Fibroblast of the conjunctiva (primary cell): ENCODE data around the gene GOLGA1.
"Not testable (repeated sequence)": the region's sequence is repeated elsewhere in the genome, so short reads cannot be mapped to it uniquely, and the experiment has no call there.

Experiments used
- DNase-seq: peaks from one replicate; pipeline ENCODE4 v3.0.0-alpha.2; 2010; ENCODE audit warnings: low read depth

The GOLGA1 gene, protein sequence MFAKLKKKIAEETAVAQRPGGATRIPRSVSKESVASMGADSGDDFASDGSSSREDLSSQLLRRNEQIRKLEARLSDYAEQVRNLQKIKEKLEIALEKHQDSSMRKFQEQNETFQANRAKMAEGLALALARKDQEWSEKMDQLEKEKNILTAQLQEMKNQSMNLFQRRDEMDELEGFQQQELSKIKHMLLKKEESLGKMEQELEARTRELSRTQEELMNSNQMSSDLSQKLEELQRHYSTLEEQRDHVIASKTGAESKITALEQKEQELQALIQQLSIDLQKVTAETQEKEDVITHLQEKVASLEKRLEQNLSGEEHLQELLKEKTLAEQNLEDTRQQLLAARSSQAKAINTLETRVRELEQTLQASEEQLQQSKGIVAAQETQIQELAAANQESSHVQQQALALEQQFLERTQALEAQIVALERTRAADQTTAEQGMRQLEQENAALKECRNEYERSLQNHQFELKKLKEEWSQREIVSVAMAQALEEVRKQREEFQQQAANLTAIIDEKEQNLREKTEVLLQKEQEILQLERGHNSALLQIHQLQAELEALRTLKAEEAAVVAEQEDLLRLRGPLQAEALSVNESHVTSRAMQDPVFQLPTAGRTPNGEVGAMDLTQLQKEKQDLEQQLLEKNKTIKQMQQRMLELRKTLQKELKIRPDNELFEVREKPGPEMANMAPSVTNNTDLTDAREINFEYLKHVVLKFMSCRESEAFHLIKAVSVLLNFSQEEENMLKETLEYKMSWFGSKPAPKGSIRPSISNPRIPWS

DNA sequence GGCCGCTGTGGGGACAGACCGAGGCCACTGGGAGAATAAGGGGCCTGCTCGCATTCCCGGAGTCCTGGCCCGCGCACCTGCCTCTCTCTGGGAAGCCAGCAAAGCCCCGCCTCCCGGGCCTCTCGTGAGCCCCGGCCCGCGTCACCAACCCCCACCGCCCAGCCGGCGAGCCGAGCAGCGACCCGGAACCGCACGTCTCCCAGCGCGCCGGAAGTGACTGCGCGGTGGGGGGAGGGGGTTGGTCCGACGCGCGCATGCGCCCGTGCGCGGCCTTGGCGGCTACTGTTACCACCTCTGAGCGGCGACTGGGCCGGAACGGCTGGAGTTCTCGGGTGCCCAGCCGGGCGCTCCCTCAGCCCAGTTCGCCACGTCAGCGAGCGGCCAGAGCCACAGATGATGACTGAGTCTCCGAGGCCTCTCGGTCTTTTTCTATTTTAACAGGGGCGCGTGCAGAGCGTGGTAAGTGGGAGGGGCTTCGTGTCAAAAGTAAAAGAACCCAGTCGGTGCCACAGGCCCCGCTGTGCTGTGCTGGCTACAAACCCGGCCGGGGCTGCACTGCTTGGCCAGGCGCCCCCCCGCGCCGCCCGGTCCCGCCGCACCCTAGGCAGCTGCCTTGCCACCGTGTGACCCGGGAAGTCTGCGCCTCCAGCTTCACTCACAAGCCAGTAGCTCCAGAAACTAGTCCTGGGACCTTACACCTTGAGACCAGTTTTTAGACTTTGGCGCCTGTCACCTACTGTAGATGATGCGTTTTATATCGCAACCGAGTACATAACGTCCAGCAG, at the start of gene GOLGA1:
Gene GOLGA1, minus strand, starts transcription at position 190 of the 785 bp plus-strand sequence. CDS start 2,372 bp downstream, outside the sequence.
- DNase-seq: peak; percentile 91

DNA sequence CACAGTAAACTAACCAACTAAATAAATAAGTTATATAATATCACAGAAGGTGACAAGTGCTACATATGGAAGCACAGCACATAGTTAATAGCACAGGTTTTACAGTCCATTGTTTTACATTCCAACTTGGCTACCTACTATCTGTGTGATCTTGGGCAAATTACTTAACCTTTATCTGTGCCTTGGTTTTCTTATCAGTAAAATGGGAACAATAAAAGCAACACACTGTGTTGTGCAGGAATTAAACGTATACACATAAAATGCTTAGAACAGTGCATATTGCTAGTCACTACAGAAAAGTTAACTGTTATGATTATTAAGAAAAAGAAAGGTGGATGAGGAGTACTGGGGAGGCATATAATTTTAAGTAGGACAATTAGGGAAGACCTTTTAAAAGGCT, 42.8 kb upstream of the GOLGA1 start:
- no peak for DNase-seq

DNA sequence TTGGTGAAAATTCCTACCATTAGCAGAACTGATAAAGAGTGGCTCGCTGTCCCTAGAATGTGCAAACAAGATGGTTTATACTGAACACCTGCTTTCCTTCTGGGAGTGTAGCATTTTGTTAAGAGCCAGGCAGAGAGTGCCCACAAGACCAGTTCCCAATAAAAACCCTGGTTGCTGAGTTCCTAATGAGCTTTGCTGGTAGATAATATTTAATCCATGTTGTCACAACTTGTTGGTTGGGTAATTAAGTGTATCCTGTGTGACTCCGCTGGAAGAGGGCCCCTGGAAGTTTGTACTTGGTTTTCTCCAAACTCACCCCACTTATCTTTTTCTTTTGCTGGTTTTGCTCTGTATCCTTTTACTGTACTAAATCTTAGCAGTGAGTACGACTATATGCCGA, 39.5 kb upstream of the GOLGA1 start:
- no peak for DNase-seq

DNA sequence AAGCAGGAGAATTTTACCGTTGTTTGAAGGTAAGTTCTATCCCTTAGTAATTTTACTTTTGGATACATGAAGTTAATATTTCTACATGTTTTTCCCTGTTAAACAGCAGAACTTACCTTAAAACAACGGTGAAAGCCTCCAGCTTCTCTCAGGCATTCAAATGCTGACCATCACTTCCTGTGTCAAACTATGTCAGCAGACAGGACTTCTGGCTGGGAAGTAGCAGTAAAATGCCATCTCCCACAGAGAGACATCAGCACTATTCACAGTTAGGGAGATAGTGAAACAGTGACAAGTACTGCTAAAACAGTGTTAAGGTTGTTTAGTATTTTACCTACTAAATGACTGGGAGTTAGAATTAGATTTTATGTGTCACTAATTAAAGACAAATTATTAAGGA, 34.2 kb upstream of the GOLGA1 start:
- no peak for DNase-seq

DNA sequence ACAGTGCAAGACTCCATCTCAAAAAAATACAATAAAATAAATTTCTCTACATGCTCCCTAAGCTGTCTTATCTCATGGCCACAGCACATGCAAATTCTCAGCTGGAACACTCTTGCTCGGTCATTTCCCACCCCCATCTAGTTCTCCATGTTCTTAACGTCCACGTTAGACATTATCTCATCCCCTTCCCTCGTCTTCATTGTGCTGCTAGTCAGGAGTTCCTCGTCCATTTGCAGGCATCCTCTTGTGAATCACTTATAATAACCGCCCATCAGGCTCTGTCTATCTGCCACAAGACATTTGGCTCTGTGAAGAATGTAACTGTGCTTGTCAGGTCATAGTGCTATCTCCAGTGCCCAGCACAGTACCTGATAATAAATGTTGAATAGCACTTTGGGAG, 32.9 kb upstream of the GOLGA1 start:
- DNase-seq: no peak

DNA sequence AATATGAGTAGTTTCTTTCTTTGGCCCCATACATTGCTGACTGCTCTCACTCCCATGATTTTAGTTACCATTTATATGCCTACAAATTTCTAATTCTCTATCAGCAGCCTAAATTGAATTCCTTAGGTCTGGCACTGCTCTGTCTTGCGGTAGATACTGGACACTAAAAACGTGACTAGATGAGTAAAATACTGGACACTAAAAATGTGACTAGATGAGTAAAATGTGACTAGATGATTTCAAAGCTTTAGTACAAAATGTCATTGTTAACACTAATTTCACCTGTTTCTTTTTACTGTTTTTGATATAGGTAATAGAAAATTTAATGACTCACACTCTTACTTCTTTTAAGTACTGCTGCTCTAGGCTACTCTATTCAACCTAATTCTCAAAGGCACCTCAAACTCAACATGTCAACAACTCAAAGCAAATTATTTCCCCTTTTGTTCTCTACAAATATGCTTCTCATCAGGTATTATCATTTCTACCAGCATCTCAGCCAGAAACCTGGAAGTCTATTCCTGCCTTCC, 31.4 kb upstream of the GOLGA1 start:
- DNase-seq: no peak

DNA sequence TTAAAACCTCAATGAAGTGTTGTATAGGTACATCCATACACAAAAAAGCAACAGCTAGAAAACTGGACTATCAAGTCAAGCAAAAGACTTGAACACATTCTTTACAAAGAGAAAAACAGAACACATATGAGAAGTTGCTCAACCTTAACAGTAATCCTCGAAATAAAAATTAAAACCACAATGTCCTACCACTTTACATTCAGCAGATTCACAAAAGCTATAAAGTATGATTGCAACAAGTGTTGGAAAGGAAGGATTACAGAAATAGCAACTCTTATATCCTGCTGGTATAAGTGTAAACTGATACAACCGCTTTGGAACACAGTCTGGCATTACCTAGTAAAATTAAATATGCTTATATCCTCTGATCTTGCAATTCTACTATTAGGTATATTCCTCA, 28.5 kb upstream of the GOLGA1 start:
- no peak for DNase-seq

DNA sequence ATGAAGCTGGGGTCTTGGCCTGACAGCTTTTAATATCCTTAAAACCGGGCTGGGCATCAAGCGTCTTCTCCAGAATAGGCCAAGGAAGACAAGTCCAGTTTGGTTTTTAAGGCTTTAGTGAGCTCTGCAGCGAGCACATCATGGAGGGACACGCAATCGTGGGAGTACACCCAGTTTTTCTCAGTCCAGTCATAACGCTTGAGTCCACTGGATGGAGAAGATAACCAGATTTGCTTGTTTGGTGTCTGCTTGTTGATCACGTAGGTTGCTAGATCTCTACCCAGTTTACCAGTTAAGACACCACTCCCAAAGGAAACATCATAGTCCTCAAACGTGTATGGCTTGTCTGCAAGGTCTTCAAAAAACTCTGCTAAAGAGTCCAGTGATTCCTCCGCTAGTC, 27.4 kb upstream of the GOLGA1 start:
- DNase-seq: no peak

DNA sequence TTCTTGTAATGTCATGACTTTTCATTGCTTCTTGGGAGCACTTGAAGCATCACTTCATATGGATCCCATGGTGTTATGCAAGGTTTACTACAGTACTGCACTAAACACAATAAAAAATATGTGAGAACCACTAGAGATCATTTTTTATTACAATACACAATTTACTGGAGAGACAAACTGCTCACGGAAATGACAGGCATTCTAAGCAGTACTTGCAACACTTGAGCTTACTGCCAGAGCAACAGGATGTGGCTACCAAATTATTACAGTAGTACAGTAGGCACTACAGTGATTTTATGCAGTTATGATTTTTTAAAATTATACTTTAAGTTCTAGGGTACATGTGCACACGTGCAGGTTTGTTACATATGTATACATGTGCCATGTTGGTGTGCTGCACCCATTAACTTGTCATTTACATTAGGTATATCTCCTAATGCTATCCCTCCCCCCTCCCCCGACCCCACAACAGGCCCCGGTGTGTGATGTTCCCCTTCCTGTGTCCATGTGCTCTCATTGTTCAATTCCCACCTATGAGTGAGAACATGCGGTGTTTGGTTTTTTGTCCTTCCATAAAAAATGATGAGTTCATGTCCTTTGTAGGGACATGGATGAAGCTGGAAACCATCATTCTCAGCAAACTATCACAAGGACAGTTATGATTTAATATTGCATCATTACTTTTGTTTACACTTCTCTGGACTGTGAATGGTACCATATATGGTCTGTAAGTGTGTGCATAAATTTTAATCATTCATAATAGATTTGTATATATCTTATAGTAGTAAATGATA, 25.1 kb upstream of the GOLGA1 start:
- not testable (repeated sequence) for DNase-seq

DNA sequence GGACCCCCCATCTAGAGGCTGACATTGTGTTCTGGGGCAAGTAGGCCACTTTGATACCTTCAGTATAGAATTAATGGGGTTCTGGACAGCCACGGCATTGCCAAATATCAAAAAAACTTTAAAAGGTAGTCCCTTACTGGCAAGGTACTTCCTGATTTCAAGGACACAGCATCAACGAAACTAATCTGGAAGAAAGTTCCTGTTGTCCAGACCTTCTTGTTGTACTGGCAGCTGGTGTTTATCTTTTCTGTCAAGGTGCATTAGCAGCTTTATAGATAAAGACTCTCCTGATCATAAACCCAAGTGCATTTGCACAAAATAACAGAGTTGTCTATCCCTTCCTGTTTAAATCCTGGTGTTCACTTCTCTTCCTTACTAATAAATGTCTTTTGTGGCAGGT, 23.7 kb upstream of the GOLGA1 start:
- no peak for DNase-seq

DNA sequence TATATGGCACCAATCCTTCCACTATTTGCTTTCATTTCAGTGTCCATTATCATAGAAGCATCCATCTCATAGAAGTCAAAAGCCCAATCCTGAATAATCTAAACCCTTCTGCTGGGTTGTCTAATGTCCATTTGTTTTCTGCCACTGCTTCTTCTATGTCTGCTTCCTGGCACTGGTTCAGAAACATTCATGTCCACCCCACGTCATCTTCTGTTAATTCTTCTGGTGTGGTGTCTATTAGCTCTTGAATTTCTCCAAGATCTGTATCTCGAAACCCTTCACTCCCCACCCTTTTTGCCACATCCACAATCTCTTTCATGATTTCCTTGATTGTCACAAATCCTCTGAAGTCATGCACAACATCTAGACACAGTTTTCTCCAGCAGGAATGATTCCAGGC, 23.2 kb upstream of the GOLGA1 start:
- DNase-seq: no peak

DNA sequence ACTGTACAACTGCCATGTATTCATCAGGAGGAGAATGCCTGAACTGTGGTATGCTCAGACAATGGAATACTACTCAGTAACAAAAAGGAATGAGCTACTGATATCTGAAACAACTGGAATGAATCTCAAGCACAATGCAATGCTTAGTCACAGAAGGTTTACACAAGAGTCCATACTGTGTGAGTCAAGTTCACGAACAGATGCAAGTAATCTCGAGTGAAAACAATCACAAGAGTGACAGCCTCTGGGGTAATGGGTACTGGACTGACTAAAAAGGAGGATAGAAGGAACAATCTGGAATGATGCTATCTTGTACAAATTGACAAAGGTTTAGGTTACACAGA, 19.5 kb upstream of the GOLGA1 start:
- DNase-seq: no peak

DNA sequence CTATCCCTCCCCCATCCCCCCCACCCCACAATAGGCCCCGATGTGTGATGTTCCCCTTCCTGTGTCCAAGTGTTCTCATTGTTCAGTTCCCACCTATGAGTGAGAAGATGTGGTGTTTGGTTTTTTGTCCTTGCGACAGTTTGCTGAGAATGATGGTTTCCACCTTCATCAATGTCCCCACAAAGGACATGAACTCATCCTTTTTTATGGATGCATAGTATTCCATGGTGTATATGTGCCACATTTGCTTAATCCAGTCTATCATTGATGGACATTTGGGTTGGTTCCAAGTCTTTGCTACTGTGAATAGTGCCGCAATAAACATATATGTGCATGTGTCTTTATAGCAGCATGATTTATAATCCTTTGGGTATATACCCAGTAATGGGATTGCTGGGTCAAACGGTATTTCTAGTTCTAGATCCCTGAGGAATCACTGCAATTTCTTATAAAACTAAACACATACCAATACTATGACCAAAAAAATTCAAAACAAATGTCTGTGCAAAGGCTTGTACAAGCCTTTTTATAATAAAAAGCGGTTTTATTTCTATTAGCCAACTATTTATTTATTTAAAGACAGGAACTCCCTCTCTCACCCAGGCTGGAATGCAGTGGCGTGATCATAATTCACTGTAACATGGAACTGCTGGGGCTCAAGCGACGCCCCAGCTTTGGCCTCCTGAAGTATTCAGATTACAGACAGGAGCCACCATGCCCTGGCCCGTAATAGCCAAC, 19.0 kb upstream of the GOLGA1 start:
- peak; percentile 54 for DNase-seq

DNA sequence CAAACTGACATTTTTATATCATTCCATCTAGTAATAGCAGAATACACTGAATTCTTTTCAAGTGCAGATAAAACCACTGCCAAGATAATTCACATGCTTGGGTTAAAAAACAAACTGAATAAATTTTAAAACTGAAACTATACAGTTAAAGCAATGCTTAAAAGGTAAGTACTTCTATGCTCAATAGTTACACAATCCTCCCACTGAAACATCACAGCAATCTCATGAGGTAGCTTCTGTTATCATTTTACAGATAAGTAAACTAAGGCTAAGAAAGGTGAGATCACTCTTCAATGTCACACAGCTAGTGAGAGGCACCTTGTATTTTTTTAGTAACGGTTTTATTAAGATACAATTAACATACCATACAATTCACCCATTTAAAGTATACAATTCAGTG, 13.4 kb upstream of the GOLGA1 start:
- no peak for DNase-seq

DNA sequence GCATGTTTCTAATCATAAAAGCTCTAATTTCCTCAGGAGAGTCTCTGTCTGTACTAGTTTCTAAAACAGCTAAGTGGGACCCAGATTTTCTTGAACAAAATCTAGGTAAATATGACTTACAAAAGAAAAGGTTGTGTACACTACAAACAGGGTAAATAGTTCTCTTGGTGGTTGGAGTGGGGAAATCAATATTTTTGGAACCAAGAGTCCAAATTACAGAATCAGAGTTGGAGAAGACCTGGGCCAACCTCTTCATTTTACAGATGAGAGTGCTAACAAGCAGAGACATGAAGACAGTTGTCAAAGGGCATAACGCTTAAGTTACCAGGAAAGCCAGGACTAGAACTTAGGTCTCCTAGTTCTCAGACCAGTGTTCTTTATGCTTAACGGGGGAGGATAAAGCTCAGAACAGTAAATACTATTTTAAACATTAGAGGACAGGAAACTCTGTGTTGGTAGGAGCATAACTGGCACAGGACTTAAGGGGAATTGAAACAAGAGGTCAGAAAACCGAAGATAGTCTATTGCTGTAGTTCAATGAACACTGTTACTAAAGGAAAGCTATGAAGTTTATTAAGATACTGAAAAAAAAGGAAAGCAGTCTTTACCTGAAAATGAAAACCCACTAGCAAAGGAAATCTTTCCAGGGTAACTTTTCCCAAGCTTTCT, 9.3 kb upstream of the GOLGA1 start:
- no peak for DNase-seq

DNA sequence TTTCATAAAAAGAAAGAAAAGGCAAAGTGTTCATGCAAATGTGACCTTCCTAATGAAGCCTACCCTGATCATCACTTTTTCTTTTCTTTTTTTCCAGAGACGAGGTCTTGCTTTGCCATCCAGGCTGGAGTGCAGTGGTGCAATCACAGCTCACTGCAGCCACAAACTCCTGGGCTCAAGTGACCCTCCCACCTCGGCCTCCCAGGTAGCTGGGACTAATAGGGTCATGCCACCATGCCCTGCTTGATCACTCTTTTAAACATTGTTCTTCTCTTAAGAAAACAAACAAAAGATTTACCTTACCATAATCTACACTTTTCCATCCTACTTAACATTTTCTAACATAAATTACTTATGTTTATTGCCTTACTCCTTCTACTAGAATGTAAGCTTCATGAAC, 8.5 kb upstream of the GOLGA1 start:
- no peak for DNase-seq

DNA sequence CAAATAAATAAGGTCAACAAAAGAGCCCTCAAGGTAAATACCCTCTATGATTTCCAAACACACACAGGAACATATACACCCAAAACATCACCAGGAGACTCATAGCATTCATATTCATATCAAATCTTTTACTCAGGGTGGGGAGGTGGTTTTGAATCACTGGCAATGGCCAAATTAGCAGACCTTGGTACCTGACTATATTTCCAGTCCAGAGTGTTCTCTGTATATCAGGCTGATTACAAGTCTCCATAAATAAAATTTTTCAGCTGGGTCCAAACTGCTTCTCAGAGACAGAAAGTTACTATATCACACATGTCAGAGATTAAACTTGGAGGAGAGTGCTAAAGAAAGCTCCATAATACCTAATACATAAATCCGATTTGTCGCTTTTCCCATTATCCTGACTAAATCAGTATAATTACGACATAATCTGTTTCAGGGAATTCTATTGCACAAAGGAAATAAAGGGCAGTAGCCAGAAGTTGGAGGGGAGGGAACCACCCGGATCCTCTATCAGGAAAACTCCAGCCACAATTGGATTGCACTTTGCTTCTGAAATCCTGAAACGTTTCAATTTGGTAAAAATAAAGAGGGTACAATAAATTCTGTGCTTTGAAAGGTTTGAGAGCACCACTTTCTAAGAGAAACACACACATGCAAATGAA, 7.0 kb upstream of the GOLGA1 start:
- DNase-seq: no peak

DNA sequence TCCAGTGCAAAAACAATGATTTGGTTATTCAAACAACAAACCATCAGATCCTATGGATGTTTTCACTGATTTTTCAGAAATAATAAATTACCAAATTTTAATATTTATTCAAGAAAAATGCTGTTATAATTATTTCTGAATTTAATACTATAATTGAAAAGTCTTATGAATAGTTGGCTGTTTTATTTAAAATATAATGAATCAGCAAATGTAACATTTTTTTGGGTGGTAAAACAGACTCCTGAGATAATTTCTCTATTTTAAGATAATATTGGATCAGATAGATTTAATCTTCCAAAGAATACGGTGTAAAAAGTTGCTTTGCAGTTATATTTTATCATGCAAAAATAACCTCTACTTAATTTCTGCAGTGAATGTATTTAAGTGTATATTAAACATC, 5.3 kb upstream of the GOLGA1 start:
- no peak for DNase-seq

DNA sequence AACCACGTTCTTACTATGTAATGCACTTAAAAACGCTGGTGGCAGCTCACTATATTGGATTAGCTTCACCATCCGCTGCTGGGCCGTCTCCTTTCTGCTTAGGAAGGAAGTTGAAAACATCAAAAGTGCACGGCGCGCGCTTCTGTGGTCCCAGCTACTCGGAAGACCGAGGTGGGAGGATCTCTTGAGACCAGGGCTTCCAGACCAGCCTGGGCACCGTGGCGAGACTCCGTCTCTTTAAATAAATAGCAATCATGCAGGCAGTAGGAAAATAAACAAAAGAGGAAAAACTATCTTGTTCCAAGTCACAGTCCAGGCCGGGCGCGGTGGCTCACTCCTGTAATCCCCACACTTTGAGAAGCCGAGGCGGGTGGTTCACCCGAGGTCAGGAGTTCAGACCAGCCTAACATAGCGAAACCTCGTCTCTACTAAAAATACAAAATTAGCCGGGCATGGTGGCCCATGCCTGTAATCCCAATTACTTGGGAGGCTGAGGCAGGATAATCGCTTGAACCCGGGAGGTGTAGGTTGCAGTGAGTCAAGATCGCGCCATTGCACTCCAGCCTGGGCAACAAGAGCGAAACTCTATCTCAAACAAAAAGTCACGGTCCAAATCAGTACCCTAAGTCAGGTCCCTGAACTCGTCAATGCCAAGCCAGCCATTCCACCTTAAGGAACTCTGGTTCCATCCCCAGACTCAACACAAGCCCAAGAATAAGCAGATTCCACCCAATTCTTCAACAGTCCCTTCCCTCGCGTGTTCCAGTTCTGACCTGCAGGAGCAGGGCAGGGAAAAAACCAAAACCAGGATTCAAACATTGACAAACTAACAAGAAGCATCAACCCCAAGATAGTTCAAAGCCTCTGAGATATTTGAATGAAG, 1.0 kb upstream of the GOLGA1 start:
- DNase-seq: no peak
